Stomach (tissue), 4 donors: ENCODE measurements around the gene PCP4L1.

Source experiments
- EP300 ChIP-seq: sonication (generic); formaldehyde crosslinking; IDR thresholded peaks from one replicate; pipeline ENCODE4 v1.6.1; 2017; ENCODE audit warnings: antibody characterized with exemption
- POLR2A ChIP-seq, 4 donors: fragments of 450-650 bp; IDR thresholded peaks; one replicate each; pipeline ENCODE4 v1.6.1; 2016; ENCODE audit warnings: antibody characterized with exemption in 4 of 4, control low read depth in 2 of 4, mild to moderate bottlenecking in 1 of 4, moderate library complexity in 1 of 4
- POLR2AphosphoS5 ChIP-seq, 3 donors: sonication (generic); formaldehyde crosslinking; IDR thresholded peaks; one replicate each; pipeline ENCODE4 v1.6.1; 2016; ENCODE audit warnings: antibody characterized with exemption in 3 of 3
- TF ChIP-seq, protein P1 (sequence below), 7 experiments: fragments of 450-650 bp in 4 of 7; fragments of 200-600 bp in 3 of 7; sonication (generic) in 3 of 7; IDR thresholded peaks; one replicate each; pipeline ENCODE4 v1.5.1; 2016 to 2019; ENCODE audit warnings: antibody characterized with exemption in 7 of 7, control low read depth in 2 of 7, mild to moderate bottlenecking in 1 of 7

DNA sequence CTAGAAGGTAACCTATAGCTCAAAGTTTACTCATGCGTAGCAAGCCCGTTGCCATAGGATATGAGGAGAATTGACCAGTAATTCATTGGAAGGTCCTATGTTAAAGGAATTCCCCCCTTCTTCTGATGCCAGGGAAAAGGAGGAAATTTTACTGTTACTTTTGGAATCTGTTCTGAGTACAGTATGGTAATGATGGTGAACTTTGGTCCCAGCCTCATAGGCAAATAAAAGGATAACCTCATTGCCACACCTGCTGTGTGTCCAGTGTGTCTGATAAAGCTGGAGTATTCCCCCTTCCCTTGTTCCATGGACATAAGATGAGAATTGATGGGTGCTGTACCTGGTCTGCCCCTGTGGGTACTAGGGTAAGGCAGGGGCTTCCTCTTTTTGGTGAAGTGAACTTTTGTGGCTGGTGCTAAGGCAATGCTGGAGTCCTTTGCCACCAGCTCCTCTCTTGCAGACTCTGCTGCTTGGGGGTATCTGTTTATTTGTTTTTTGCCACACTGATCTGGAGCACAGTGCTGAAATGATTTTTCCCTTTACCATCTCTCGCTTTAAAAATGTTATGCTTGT, 29.0 kb downstream of the PCP4L1 start:
- TF ChIP-seq, protein P1, sequence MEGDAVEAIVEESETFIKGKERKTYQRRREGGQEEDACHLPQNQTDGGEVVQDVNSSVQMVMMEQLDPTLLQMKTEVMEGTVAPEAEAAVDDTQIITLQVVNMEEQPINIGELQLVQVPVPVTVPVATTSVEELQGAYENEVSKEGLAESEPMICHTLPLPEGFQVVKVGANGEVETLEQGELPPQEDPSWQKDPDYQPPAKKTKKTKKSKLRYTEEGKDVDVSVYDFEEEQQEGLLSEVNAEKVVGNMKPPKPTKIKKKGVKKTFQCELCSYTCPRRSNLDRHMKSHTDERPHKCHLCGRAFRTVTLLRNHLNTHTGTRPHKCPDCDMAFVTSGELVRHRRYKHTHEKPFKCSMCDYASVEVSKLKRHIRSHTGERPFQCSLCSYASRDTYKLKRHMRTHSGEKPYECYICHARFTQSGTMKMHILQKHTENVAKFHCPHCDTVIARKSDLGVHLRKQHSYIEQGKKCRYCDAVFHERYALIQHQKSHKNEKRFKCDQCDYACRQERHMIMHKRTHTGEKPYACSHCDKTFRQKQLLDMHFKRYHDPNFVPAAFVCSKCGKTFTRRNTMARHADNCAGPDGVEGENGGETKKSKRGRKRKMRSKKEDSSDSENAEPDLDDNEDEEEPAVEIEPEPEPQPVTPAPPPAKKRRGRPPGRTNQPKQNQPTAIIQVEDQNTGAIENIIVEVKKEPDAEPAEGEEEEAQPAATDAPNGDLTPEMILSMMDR (IDR thresholded peaks at IDR 0.05), result no peak
- TF ChIP-seq POLR2A (IDR thresholded peaks at IDR 0.05) (no peak), EP300 (no peak), POLR2AphosphoS5 (IDR thresholded peaks at IDR 0.05) (no peak)
